ENCODE measurements around the gene ANKK1.

DNA sequence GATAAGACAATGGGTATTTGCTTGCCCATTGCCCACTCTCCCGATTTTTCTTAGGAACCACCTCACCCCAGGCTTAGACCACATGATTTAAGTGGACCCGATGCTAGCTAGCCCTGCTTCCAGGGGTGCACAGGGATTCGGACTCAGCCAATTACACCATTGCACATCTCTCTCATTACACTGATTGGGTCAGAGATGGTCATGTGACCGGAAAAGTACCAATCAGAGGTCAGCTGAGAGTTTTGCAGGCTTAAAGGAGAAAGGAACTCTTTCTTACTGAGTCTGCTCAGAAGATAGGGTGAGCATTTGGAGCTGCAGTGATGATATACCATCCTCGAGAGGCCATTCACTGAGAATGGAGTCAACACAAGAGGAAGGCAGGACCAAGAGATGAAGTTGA, 12.2 kb upstream of the ANKK1 start:
- TF ChIP-seq ZBTB8A (tag by site-specific recombination; IDR thresholded peaks at IDR 0.05), result no peak
- TF ChIP-seq ZEB2 (tag by site-specific recombination; IDR thresholded peaks at IDR 0.05), result no peak
- TF ChIP-seq ZNF274 (IDR thresholded peaks at IDR 0.05; ENCODE audit: low read length), result no peak
- TF ChIP-seq ZNF274 (tag by site-specific recombination; IDR thresholded peaks at IDR 0.05; ENCODE audit: borderline replicate concordance), result no peak

All from HEK293 (cell line).